ENCODE results near the gene HOXC9. TPM values are rescaled to one million over a fixed set of nuclear protein-coding genes. Genes with fewer than 3 reads are reported as not detected.
A peak's percentile ranks its signal among the peaks of the same experiment; 100 is the strongest.

HOXC9 gene
- polyA plus RNA-seq, 1 of the 3 experiments (the other 2 are of a cell fraction), result 1.9 TPM

DNA sequence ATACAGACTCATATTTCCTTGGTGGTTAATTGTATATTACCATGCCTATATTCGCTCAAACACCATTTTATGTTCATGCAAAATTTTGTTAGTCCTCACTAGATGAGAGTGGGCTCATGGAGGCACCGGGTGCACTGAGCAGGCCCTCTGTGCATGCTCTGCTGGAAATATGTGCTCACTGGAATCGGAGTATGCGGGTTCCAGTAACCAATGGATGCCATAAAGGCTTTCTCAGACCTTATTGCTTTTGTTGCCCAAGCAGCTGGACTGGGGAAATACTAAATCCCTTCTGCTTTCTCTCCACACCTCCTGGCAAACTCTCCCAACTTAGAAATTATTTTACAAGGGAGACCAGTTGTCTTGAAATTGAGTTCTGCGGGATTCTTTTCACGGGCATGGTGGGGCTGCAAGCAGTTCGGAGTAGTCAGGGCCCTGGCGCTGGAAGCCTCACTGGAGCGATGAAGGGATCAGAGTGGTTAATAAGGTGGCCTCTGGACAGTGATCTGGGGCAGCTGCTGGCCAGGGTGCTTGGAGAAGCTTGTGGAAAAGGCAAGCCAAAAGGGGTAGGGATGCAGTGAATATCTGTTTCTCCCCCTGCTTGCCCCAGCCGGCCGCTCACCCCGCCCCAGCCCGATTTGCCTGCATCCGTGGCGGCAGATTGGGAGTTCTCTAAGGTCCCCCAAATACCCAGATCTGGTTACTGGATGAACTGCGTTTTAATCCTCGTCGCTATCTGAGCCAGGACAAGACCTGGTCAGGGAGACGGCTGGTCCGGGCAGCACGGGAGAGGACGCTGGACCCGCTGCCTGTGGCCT is 20.8 kb downstream of the HOXC9 start:
- H3K27ac ChIP-seq (ENCODE audit: low read depth in 2 of 2, low read length in 1 of 2), result no peak overlapping the region

DNA sequence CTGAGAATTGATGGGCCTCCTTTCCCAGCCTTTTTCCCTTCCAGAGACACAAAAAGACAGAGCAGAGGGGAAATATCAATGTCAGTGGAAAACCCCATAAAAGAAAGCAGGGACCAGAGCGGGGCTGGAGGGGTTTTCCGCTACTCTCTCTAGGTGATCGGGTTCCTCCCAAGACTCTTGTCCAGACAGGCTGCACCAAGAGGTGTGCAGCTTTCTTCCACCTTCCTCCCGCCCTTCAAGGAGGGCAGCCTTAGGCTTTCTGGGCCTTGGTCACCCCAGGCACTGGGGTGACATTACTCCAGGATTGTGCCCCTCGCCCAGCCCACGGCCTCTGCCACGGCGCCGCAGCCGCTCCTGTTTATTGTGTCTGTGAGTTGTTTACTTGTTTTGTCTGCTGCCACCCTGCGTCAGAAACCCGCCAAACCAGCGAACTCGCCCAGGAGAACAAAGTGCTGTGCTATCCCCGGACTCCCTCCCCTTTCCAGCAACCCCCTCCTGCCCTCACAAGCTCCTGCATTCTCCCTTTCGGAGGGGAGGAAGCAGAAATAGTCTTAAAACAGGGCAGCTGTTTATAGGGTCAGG is 21.6 kb downstream of the HOXC9 start:
- Histone ChIP-seq H2AFZ (ENCODE audit: low read depth) (no peak overlapping the region), H3K27ac (ENCODE audit: low read depth in 2 of 2, low read length in 1 of 2) (no peak overlapping the region), H3K9me2 (no peaks in the 10 kb centered on the region), H3K4me1 (ENCODE audit: control insufficient read depth in 1 of 2, insufficient read depth in 2 of 2, low read depth in 1 of 2, low read length in 1 of 2) (peaks cover 7 to 47% of the 10 kb centered on the region in 2 experiments; a peak in 2 of 4 replicates), H3F3A (replicated peaks; ENCODE audit: insufficient read depth) (peaks cover 9% of the 10 kb centered on the region), H4K20me1 (ENCODE audit: insufficient read depth) (no peaks in the 10 kb centered on the region), H3K79me2 (ENCODE audit: insufficient read depth) (peaks cover 10% of the 10 kb centered on the region; the same call in 1 of the 2 replicates), H3K9ac (no peak overlapping the region), H3K4me2 (no peak overlapping the region), H3K27me3 (ENCODE audit: insufficient read depth) (no peaks in the 10 kb centered on the region), H3K36me3 (replicated peaks in 1 of 2; ENCODE audit: control insufficient read depth in 1 of 2, insufficient read depth in 2 of 2, low read length in 1 of 2) (no peaks in the 10 kb centered on the region), H3K4me3 (ENCODE audit: low read depth in 2 of 2, low read length in 1 of 2) (no peak overlapping the region), H3K9me3 (no peaks in the 10 kb centered on the region)
- CTCF ChIA-PET, result interaction anchor here (1.2 to 23.2 kb wide), 6 partner anchors 11 to 187 kb away, joined by 3 to 548 read pairs (median 50); partner anchors contain the start of genes HOXC10, HOXC5, HOXC9 and SMUG1
- 91% methylated on average over 16 of the region's 16 CpGs for WGBS (ENCODE audit: low lambda C conversion rate)
- POLR2A ChIA-PET, result no interaction called here
- TF ChIP-seq, protein P1, sequence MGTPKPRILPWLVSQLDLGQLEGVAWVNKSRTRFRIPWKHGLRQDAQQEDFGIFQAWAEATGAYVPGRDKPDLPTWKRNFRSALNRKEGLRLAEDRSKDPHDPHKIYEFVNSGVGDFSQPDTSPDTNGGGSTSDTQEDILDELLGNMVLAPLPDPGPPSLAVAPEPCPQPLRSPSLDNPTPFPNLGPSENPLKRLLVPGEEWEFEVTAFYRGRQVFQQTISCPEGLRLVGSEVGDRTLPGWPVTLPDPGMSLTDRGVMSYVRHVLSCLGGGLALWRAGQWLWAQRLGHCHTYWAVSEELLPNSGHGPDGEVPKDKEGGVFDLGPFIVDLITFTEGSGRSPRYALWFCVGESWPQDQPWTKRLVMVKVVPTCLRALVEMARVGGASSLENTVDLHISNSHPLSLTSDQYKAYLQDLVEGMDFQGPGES (IDR thresholded peaks at IDR 0.05; ENCODE audit: low read depth, low read length), result no peak
- TF ChIP-seq, protein P2, sequence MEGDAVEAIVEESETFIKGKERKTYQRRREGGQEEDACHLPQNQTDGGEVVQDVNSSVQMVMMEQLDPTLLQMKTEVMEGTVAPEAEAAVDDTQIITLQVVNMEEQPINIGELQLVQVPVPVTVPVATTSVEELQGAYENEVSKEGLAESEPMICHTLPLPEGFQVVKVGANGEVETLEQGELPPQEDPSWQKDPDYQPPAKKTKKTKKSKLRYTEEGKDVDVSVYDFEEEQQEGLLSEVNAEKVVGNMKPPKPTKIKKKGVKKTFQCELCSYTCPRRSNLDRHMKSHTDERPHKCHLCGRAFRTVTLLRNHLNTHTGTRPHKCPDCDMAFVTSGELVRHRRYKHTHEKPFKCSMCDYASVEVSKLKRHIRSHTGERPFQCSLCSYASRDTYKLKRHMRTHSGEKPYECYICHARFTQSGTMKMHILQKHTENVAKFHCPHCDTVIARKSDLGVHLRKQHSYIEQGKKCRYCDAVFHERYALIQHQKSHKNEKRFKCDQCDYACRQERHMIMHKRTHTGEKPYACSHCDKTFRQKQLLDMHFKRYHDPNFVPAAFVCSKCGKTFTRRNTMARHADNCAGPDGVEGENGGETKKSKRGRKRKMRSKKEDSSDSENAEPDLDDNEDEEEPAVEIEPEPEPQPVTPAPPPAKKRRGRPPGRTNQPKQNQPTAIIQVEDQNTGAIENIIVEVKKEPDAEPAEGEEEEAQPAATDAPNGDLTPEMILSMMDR (IDR thresholded peaks at IDR 0.05), result no peak
- no peak for TF ChIP-seq FOSL2 (IDR thresholded peaks at IDR 0.05; ENCODE audit: borderline replicate concordance, low read depth)
- TF ChIP-seq, protein P3, sequence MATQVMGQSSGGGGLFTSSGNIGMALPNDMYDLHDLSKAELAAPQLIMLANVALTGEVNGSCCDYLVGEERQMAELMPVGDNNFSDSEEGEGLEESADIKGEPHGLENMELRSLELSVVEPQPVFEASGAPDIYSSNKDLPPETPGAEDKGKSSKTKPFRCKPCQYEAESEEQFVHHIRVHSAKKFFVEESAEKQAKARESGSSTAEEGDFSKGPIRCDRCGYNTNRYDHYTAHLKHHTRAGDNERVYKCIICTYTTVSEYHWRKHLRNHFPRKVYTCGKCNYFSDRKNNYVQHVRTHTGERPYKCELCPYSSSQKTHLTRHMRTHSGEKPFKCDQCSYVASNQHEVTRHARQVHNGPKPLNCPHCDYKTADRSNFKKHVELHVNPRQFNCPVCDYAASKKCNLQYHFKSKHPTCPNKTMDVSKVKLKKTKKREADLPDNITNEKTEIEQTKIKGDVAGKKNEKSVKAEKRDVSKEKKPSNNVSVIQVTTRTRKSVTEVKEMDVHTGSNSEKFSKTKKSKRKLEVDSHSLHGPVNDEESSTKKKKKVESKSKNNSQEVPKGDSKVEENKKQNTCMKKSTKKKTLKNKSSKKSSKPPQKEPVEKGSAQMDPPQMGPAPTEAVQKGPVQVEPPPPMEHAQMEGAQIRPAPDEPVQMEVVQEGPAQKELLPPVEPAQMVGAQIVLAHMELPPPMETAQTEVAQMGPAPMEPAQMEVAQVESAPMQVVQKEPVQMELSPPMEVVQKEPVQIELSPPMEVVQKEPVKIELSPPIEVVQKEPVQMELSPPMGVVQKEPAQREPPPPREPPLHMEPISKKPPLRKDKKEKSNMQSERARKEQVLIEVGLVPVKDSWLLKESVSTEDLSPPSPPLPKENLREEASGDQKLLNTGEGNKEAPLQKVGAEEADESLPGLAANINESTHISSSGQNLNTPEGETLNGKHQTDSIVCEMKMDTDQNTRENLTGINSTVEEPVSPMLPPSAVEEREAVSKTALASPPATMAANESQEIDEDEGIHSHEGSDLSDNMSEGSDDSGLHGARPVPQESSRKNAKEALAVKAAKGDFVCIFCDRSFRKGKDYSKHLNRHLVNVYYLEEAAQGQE (IDR thresholded peaks at IDR 0.05; ENCODE audit: low read depth, low read length), result no peak
- no peak for TF ChIP-seq MEF2A (IDR thresholded peaks at IDR 0.05; ENCODE audit: borderline replicate concordance, low read depth)
- TF ChIP-seq SMC3 (IDR thresholded peaks at IDR 0.05; ENCODE audit: low read depth, low read length), result no peak
- no peak for DNase-seq

More for the DNA sequence above, 20.8 kb downstream of the HOXC9 start:
- no peaks in the 10 kb centered on the region for H3K9me2 ChIP-seq
- ChIA-PET POLR2A (no interaction called here), CTCF (interaction anchor here (1.2 to 23.2 kb wide), 6 partner anchors 12 to 187 kb away, joined by 3 to 548 read pairs (median 24); partner anchors contain the start of genes HOXC10, HOXC5, HOXC9 and SMUG1)
- WGBS (ENCODE audit: low lambda C conversion rate), result 90% methylated on average over 20 of the region's 23 CpGs
- TF ChIP-seq TCF12 (IDR thresholded peaks at IDR 0.05), result no peak
- peaks cover 10% of the 10 kb centered on the region; the same call in 1 of the 2 replicates for H3K79me2 ChIP-seq (ENCODE audit: insufficient read depth)
- H4K20me1 ChIP-seq (ENCODE audit: insufficient read depth), result no peaks in the 10 kb centered on the region
- no peak overlapping the region for H3K4me3 ChIP-seq (ENCODE audit: low read depth in 2 of 2, low read length in 1 of 2)
- no peaks in the 10 kb centered on the region for H3K9me3 ChIP-seq
- H3K9ac ChIP-seq, result no peak overlapping the region
- H2AFZ ChIP-seq (ENCODE audit: low read depth), result no peak overlapping the region
- no peaks in the 10 kb centered on the region for H3K36me3 ChIP-seq (replicated peaks in 1 of 2; ENCODE audit: control insufficient read depth in 1 of 2, insufficient read depth in 2 of 2, low read length in 1 of 2)
- H3F3A ChIP-seq (replicated peaks; ENCODE audit: insufficient read depth), result peaks cover 9% of the 10 kb centered on the region
- 0 out of 2 replicates have a peak overlapping the region, but pooled peaks have one; percentile 3 for H3K4me2 ChIP-seq
- peaks cover 7 to 49% of the 10 kb centered on the region in 2 experiments; a peak in 2 of 4 replicates for H3K4me1 ChIP-seq (ENCODE audit: control insufficient read depth in 1 of 2, insufficient read depth in 2 of 2, low read depth in 1 of 2, low read length in 1 of 2)
- no peak for DNase-seq
- H3K27me3 ChIP-seq (ENCODE audit: insufficient read depth), result no peaks in the 10 kb centered on the region

Data from SK-N-SH (cell line).